ENCODE results near the gene PRKCQ.

The PRKCQ gene

GRCh38 chr10:6399231-6399741 is 180.8 kb downstream of the PRKCQ start:
- ChIA-PET CTCF (interaction anchor here (0.6 kb wide), 3 partner anchors 154 to 331 kb away, joined by 3 read pairs; no protein-coding TSS in a partner anchor), POLR2A (no interaction called here)
- no peak for TF ChIP-seq L3MBTL2 (conservative IDR thresholded peaks at IDR 0.05)
- DNase-seq (ENCODE audit: extremely low spot score), result no peak

GRCh38 chr10:6398399-6398798 is 181.7 kb downstream of the PRKCQ start:
- TF ChIP-seq HDGF (IDR thresholded peaks at IDR 0.05; ENCODE audit: borderline replicate concordance), result no peak
- no peak for TF ChIP-seq PKNOX1 (IDR thresholded peaks at IDR 0.05)
- no peak for TF ChIP-seq NFRKB (IDR thresholded peaks at IDR 0.05)
- TF ChIP-seq ZNF384 (IDR thresholded peaks at IDR 0.05), result no peak
- no peak for TF ChIP-seq BHLHE40 (IDR thresholded peaks at IDR 0.05; ENCODE audit: borderline replicate concordance)
- TF ChIP-seq LEF1 (IDR thresholded peaks at IDR 0.05; ENCODE audit: borderline replicate concordance), result no peak
- no peak for TF ChIP-seq ELF4 (IDR thresholded peaks at IDR 0.05)
- TF ChIP-seq CTBP1 (IDR thresholded peaks at IDR 0.05; ENCODE audit: borderline replicate concordance), result no peak
- no peak for TF ChIP-seq FOXA1 (IDR thresholded peaks at IDR 0.05)
- TF ChIP-seq FOXM1 (IDR thresholded peaks at IDR 0.05; ENCODE audit: borderline replicate concordance), result no peak
- no peak for TF ChIP-seq FOXK2 (IDR thresholded peaks at IDR 0.05)
- no peak for TF ChIP-seq SUZ12 (IDR thresholded peaks at IDR 0.05)
- TF ChIP-seq ARNT (IDR thresholded peaks at IDR 0.05), result no peak
- no peak for TF ChIP-seq SP1 (IDR thresholded peaks at IDR 0.05)
- no peak for TF ChIP-seq L3MBTL2 (conservative IDR thresholded peaks at IDR 0.05)
- TF ChIP-seq TARDBP (IDR thresholded peaks at IDR 0.05), result no peak
- no peak for DNase-seq (ENCODE audit: extremely low spot score)
- ChIA-PET CTCF (interaction anchor here (0.6 to 1.9 kb wide), 6 partner anchors 8 to 331 kb away, joined by 3 to 5 read pairs (median 3); partner anchors contain the start of gene PFKFB3), POLR2A (interaction anchor here (1.0 kb wide), 1 partner anchor 8 kb away, joined by 3 read pairs; no protein-coding TSS in a partner anchor)

- ChIA-PET POLR2A (no interaction called here), CTCF (no interaction called here)
- no peak for DNase-seq (ENCODE audit: extremely low spot score)
- TF ChIP-seq CTBP1 (IDR thresholded peaks at IDR 0.05; ENCODE audit: borderline replicate concordance) (no peak), FOXM1 (IDR thresholded peaks at IDR 0.05; ENCODE audit: borderline replicate concordance) (no peak), FOXA1 (IDR thresholded peaks at IDR 0.05) (no peak), ELF4 (IDR thresholded peaks at IDR 0.05) (no peak), SUZ12 (IDR thresholded peaks at IDR 0.05) (no peak), PKNOX1 (IDR thresholded peaks at IDR 0.05) (no peak), NFRKB (IDR thresholded peaks at IDR 0.05) (no peak), HDGF (IDR thresholded peaks at IDR 0.05; ENCODE audit: borderline replicate concordance) (no peak), ARNT (IDR thresholded peaks at IDR 0.05) (no peak), ZNF384 (IDR thresholded peaks at IDR 0.05) (no peak), SP1 (IDR thresholded peaks at IDR 0.05) (no peak)
Observed at GRCh38 chr10:6396652-6397051, 183.4 kb downstream of the PRKCQ start.

DNA sequence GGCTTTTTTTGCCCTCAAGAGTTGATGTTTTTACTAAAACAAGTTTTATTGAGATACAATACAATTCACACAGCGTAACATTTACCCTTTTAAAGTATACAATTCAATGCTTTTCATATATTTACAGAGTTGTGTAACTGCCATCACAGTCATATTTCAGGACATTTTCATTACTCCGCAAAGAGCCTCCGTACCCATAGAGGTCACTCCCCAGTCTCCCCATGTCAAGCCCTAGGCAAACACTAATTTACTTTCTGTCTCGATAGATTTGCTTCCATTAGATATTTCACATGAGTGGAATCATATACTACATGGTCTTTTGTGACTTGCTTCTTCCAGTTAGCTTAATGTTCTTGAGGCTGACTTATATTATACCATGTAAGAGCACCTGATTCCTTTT is 183.8 kb downstream of the PRKCQ start:
- ChIA-PET CTCF (no interaction called here), POLR2A (no interaction called here)
- no peak for TF ChIP-seq L3MBTL2 (conservative IDR thresholded peaks at IDR 0.05)
- no peak for TF ChIP-seq BHLHE40 (IDR thresholded peaks at IDR 0.05; ENCODE audit: borderline replicate concordance)
- no peak for TF ChIP-seq PKNOX1 (IDR thresholded peaks at IDR 0.05)
- TF ChIP-seq CTBP1 (IDR thresholded peaks at IDR 0.05; ENCODE audit: borderline replicate concordance), result no peak
- TF ChIP-seq FOXK2 (IDR thresholded peaks at IDR 0.05), result no peak
- TF ChIP-seq SUZ12 (IDR thresholded peaks at IDR 0.05), result no peak
- TF ChIP-seq ARNT (IDR thresholded peaks at IDR 0.05), result no peak
- TF ChIP-seq HDGF (IDR thresholded peaks at IDR 0.05; ENCODE audit: borderline replicate concordance), result no peak
- TF ChIP-seq FOXM1 (IDR thresholded peaks at IDR 0.05; ENCODE audit: borderline replicate concordance), result no peak
- TF ChIP-seq ELF4 (IDR thresholded peaks at IDR 0.05), result no peak
- no peak for TF ChIP-seq LEF1 (IDR thresholded peaks at IDR 0.05; ENCODE audit: borderline replicate concordance)
- TF ChIP-seq TARDBP (IDR thresholded peaks at IDR 0.05), result no peak
- no peak for TF ChIP-seq ZNF384 (IDR thresholded peaks at IDR 0.05)
- TF ChIP-seq FOXA1 (IDR thresholded peaks at IDR 0.05), result no peak
- TF ChIP-seq SP1 (IDR thresholded peaks at IDR 0.05), result no peak
- no peak for TF ChIP-seq NFRKB (IDR thresholded peaks at IDR 0.05)
- DNase-seq (ENCODE audit: extremely low spot score), result no peak

DNA sequence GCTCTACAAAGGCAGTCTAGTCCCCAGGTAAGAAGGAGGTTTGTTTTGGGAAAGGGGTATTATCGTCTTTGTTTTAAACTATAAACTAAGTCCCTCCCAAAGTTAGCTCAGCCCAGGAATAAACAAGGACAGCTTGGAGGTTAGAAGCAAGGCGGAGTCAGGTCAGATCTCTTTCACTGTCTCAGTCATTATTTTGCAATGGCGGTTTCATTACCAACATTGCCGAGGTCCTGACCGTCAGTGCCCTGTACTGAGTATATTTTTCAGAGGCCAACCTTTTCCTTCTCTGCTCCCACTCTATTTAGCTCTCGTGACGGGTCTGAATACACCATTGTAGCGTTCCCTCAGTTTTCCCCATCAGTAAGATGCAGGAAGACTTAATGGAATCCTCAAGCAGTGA is 184.5 kb downstream of the PRKCQ start:
- ChIA-PET POLR2A (no interaction called here), CTCF (interaction anchor here (1.2 kb wide), 1 partner anchor 193 kb away, joined by 3 read pairs; the partner anchor contains the start of gene PFKFB3)
- DNase-seq (ENCODE audit: extremely low spot score), result no peak
- TF ChIP-seq NFRKB (IDR thresholded peaks at IDR 0.05), result no peak
- TF ChIP-seq ARNT (IDR thresholded peaks at IDR 0.05), result no peak
- TF ChIP-seq CTBP1 (IDR thresholded peaks at IDR 0.05; ENCODE audit: borderline replicate concordance), result no peak
- no peak for TF ChIP-seq FOXK2 (IDR thresholded peaks at IDR 0.05)
- no peak for TF ChIP-seq SP1 (IDR thresholded peaks at IDR 0.05)
- TF ChIP-seq TARDBP (IDR thresholded peaks at IDR 0.05), result no peak
- no peak for TF ChIP-seq SUZ12 (IDR thresholded peaks at IDR 0.05)
- TF ChIP-seq LEF1 (IDR thresholded peaks at IDR 0.05; ENCODE audit: borderline replicate concordance), result no peak
- no peak for TF ChIP-seq L3MBTL2 (conservative IDR thresholded peaks at IDR 0.05)
- no peak for TF ChIP-seq FOXA1 (IDR thresholded peaks at IDR 0.05)
- no peak for TF ChIP-seq HDGF (IDR thresholded peaks at IDR 0.05; ENCODE audit: borderline replicate concordance)
- TF ChIP-seq ELF4 (IDR thresholded peaks at IDR 0.05), result no peak
- no peak for TF ChIP-seq BHLHE40 (IDR thresholded peaks at IDR 0.05; ENCODE audit: borderline replicate concordance)
- TF ChIP-seq FOXM1 (IDR thresholded peaks at IDR 0.05; ENCODE audit: borderline replicate concordance), result no peak

DNA sequence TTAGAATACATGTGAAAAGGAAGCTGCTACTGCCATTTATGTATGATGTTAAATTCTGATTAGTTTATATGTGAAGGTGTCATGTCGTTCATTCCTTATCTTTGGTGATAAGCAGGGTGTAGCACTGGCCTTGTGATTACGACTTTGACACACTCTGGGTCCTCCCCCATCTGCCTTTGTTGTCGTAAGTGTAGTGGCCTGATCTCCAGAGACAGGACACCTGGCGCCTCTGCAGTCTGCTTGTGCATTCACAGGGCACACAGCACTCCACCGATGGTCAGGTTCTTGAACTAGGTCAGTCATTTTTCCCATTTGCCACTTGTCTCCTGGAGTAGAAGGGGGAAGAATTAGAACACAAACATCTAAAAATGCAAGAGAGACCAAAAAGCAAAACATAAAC is 186.0 kb downstream of the PRKCQ start:
- DNase-seq (ENCODE audit: extremely low spot score), result no peak
- ChIA-PET POLR2A (no interaction called here), CTCF (no interaction called here)
- TF ChIP-seq HDGF (IDR thresholded peaks at IDR 0.05; ENCODE audit: borderline replicate concordance), result no peak
- TF ChIP-seq BHLHE40 (IDR thresholded peaks at IDR 0.05; ENCODE audit: borderline replicate concordance), result no peak
- no peak for TF ChIP-seq NFRKB (IDR thresholded peaks at IDR 0.05)
- no peak for TF ChIP-seq ARNT (IDR thresholded peaks at IDR 0.05)
- no peak for TF ChIP-seq L3MBTL2 (conservative IDR thresholded peaks at IDR 0.05)
- TF ChIP-seq SP1 (IDR thresholded peaks at IDR 0.05), result no peak
- no peak for TF ChIP-seq ZNF384 (IDR thresholded peaks at IDR 0.05)
- no peak for TF ChIP-seq CTBP1 (IDR thresholded peaks at IDR 0.05; ENCODE audit: borderline replicate concordance)
- TF ChIP-seq PKNOX1 (IDR thresholded peaks at IDR 0.05), result no peak
- no peak for TF ChIP-seq ELF4 (IDR thresholded peaks at IDR 0.05)
- TF ChIP-seq SUZ12 (IDR thresholded peaks at IDR 0.05), result no peak
- no peak for TF ChIP-seq FOXA1 (IDR thresholded peaks at IDR 0.05)
- TF ChIP-seq FOXM1 (IDR thresholded peaks at IDR 0.05; ENCODE audit: borderline replicate concordance), result no peak

Data from HEK293T (cell line).